ENCODE results near the gene CNTF. TPM values are rescaled to one million over a fixed set of nuclear protein-coding genes. Genes with fewer than 3 reads are reported as not detected.

Gene CNTF
- polyA plus RNA-seq, 3 donors, result 2.1 TPM; not detected in 2

GRCh38 chr11:58578635-58579191, 43.8 kb upstream of the CNTF start, which contains the start of gene ZFP91:
TSS of gene ZFP91 (plus strand) at chr11:58579063. CDS start at chr11:58579282, 219 bp downstream.
- Histone ChIP-seq H2AFZ (ENCODE audit: insufficient read depth, low read depth, low read length, poor library complexity, severe bottlenecking) (peak within 1 kb of the TSS; percentile 66), H3K4me1 (ENCODE audit: control insufficient read depth in 1 of 2, insufficient read depth in 2 of 2, low read length in 2 of 2) (peaks cover 62 to 76% of the 10 kb centered on the region in 2 donors), H3K9me3 (replicated peaks in 1 of 2; ENCODE audit: control insufficient read depth in 1 of 2, insufficient read depth in 1 of 2, low read length in 2 of 2) (no peaks in the 10 kb centered on the region), H3K9ac (ENCODE audit: insufficient read depth, low read length, poor library complexity, severe bottlenecking) (peak within 1 kb of the TSS; percentile 98), H3K27ac (ENCODE audit: low read depth in 1 of 2, low read length in 2 of 2) (peak within 1 kb of the TSS; percentile 100), H3K4me3 (replicated peaks in 1 of 3; ENCODE audit: low read depth in 2 of 3, low read length in 3 of 3) (peak within 1 kb of the TSS; percentile 75 to 99 (median 89)), H3K27me3 (ENCODE audit: control insufficient read depth in 2 of 2, insufficient read depth in 2 of 2, low read length in 2 of 2) (no peaks in the 10 kb centered on the region), H3K79me2 (ENCODE audit: insufficient read depth, low read length) (peaks cover 74% of the 10 kb centered on the region), H4K20me1 (ENCODE audit: insufficient read depth, low read length) (peaks cover 48% of the 10 kb centered on the region), H3K4me2 (replicated peaks; ENCODE audit: extremely low read depth, low read length, poor library complexity, severe bottlenecking) (peak within 1 kb of the TSS; percentile 80), H3K36me3 (replicated peaks in 1 of 2; ENCODE audit: control insufficient read depth in 1 of 2, insufficient read depth in 2 of 2, low read length in 2 of 2) (no peaks in the 10 kb centered on the region)
- no peak for TF ChIP-seq CTCF (IDR thresholded peaks at IDR 0.05)
- Mint-ChIP-seq H3K9me3 (peaks cover 0 to 2% (median 0%) of the 10 kb centered on the region in 7 donors), H3K36me3 (peaks cover 2 to 4% of the 10 kb centered on the region in 2 donors), H3K27ac (peak within 1 kb of the TSS; percentile 100), H3K27me3 (ENCODE audit: low read depth in 3 of 3) (peaks cover 0 to 2% (median 0%) of the 10 kb centered on the region in 3 donors), H3K4me3 (peak within 1 kb of the TSS; percentile 99 to 100), H3K4me1 (peaks cover 67% of the 10 kb centered on the region)
- intact Hi-C loops (cut with micrococcal nuclease), result loop anchor here in 1 of 2 donors (5.0 to 10.0 kb wide), 5 partner anchors 566 to 1039 kb away; partner anchors contain the start of genes FAM111A, MPEG1, OSBP and ZDHHC5
- peak; percentile 97 to 99 (median 99) for DNase-seq
- 2% methylated on average over 26 of the region's 51 CpGs for WGBS (ENCODE audit: insufficient coverage)

- Histone ChIP-seq H3K36me3 (replicated peaks in 1 of 2; ENCODE audit: control insufficient read depth in 1 of 2, insufficient read depth in 2 of 2, low read length in 2 of 2) (peaks cover 0 to under 1% of the 10 kb centered on the region in 2 donors), H3K27ac (ENCODE audit: low read depth in 1 of 2, low read length in 2 of 2) (peak overlapping the region; percentile 97 to 100), H3K79me2 (ENCODE audit: insufficient read depth, low read length) (peaks cover 74% of the 10 kb centered on the region), H3K9me3 (replicated peaks in 1 of 2; ENCODE audit: control insufficient read depth in 1 of 2, insufficient read depth in 1 of 2, low read length in 2 of 2) (no peaks in the 10 kb centered on the region), H2AFZ (ENCODE audit: insufficient read depth, low read depth, low read length, poor library complexity, severe bottlenecking) (peak overlapping the region; percentile 66), H4K20me1 (ENCODE audit: insufficient read depth, low read length) (peaks cover 51% of the 10 kb centered on the region), H3K27me3 (ENCODE audit: control insufficient read depth in 2 of 2, insufficient read depth in 2 of 2, low read length in 2 of 2) (no peaks in the 10 kb centered on the region), H3K9ac (ENCODE audit: insufficient read depth, low read length, poor library complexity, severe bottlenecking) (peak overlapping the region; percentile 98), H3K4me2 (replicated peaks; ENCODE audit: extremely low read depth, low read length, poor library complexity, severe bottlenecking) (peak overlapping the region; percentile 80), H3K4me3 (replicated peaks in 1 of 3; ENCODE audit: low read depth in 2 of 3, low read length in 3 of 3) (peak overlapping the region; percentile 68 to 89 (median 75)), H3K4me1 (ENCODE audit: control insufficient read depth in 1 of 2, insufficient read depth in 2 of 2, low read length in 2 of 2) (peaks cover 54 to 68% of the 10 kb centered on the region in 2 donors)
- whole genome bisulfite sequencing (ENCODE audit: insufficient coverage), result 0% methylated on average over 63 of the region's 78 CpGs
- intact Hi-C loops (cut with micrococcal nuclease), result loop anchor here in 1 of 2 donors (5.0 to 10.0 kb wide), 5 partner anchors 565 to 1038 kb away; partner anchors contain the start of genes FAM111A, MPEG1, OSBP and ZDHHC5
- H3K9me3 Mint-ChIP-seq, result peaks cover 0 to 2% (median 0%) of the 10 kb centered on the region in 7 donors
- peak overlapping the region; percentile 100 for H3K27ac Mint-ChIP-seq
- TF ChIP-seq CTCF (IDR thresholded peaks at IDR 0.05), result peak; percentile 90
- peaks cover 0 to 2% (median 0%) of the 10 kb centered on the region in 3 donors for H3K27me3 Mint-ChIP-seq (ENCODE audit: low read depth in 3 of 3)
- DNase-seq, result peak; percentile 87 to 98 (median 91)
- H3K36me3 Mint-ChIP-seq, result peaks cover 2 to 4% of the 10 kb centered on the region in 2 donors
- peaks cover 62% of the 10 kb centered on the region for H3K4me1 Mint-ChIP-seq
- peak overlapping the region; percentile 98 to 100 for H3K4me3 Mint-ChIP-seq
These were observed 43.0 kb upstream of the CNTF start for GRCh38 chr11:58579192-58580129.

Data from CD14-positive monocyte (primary cell).